ENCODE data around the gene TSPEAR.

The TSPEAR gene

DNA sequence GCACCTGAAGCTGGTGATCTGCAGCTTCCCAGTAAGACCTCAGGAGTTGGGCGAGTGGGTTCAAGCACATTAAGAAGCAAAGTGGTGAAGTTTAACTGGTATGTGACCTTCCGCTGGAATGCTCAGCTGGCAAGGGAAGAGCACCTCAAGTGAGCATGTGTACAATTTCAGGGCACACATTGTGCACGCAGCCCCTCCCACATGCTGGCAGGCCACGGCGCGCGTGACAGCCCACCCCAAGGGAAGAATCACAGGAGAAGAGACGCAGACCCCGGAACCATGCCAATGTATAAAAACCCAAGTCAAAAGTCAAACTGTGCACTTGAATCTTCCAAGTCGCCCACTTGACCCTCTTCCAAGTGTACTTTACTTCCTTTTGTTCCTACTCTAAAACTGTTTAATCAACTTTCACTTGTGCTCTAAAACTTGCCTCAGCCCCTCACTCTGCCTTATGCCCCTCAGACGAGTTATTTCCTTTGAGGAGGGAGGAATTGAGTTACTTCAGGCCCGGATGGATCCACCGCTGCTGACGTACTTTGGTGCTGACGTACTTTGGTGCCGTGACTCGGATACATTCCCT is 236.0 kb downstream of the TSPEAR start:
- Histone ChIP-seq H3K27ac (ENCODE audit: low read depth, low read length, poor library complexity, severe bottlenecking) (no peak overlapping the region), H3K27me3 (ENCODE audit: insufficient read depth, low read length) (peaks cover 5% of the 10 kb centered on the region; the same call in 1 of the 2 replicates), H3K9me3 (ENCODE audit: low read length) (no peaks in the 10 kb centered on the region), H3F3A (ENCODE audit: insufficient read depth, low read length) (no peaks in the 10 kb centered on the region), H3K4me1 (ENCODE audit: insufficient read depth, low read length, severe bottlenecking) (no peaks in the 10 kb centered on the region), H3K79me2 (ENCODE audit: insufficient read depth, low read length) (no peaks in the 10 kb centered on the region), H3K4me3 (ENCODE audit: low read depth, low read length, poor library complexity, severe bottlenecking) (no peak overlapping the region), H2AFZ (ENCODE audit: low read length) (no peak overlapping the region), H3K9me2 (ENCODE audit: low read depth, low read length) (no peaks in the 10 kb centered on the region), H4K20me1 (ENCODE audit: insufficient read depth, low read length) (no peaks in the 10 kb centered on the region), H3K36me3 (ENCODE audit: insufficient read depth, low read length) (no peaks in the 10 kb centered on the region), H3K4me2 (ENCODE audit: low read length) (no peak overlapping the region), H3K9ac (ENCODE audit: low read length) (no peak overlapping the region)
- TF ChIP-seq, protein P1, sequence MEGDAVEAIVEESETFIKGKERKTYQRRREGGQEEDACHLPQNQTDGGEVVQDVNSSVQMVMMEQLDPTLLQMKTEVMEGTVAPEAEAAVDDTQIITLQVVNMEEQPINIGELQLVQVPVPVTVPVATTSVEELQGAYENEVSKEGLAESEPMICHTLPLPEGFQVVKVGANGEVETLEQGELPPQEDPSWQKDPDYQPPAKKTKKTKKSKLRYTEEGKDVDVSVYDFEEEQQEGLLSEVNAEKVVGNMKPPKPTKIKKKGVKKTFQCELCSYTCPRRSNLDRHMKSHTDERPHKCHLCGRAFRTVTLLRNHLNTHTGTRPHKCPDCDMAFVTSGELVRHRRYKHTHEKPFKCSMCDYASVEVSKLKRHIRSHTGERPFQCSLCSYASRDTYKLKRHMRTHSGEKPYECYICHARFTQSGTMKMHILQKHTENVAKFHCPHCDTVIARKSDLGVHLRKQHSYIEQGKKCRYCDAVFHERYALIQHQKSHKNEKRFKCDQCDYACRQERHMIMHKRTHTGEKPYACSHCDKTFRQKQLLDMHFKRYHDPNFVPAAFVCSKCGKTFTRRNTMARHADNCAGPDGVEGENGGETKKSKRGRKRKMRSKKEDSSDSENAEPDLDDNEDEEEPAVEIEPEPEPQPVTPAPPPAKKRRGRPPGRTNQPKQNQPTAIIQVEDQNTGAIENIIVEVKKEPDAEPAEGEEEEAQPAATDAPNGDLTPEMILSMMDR (IDR thresholded peaks at IDR 0.05; ENCODE audit: low read length): no peak
- TF ChIP-seq EZH2 (IDR thresholded peaks at IDR 0.05; ENCODE audit: borderline replicate concordance, low read length): no peak

- no peak overlapping the region for H3K27ac ChIP-seq (ENCODE audit: low read depth, low read length, poor library complexity, severe bottlenecking)
- H3K4me1 ChIP-seq (ENCODE audit: insufficient read depth, low read length, severe bottlenecking): no peaks in the 10 kb centered on the region
- no peak overlapping the region for H3K9ac ChIP-seq (ENCODE audit: low read length)
- TF ChIP-seq, protein P1 (IDR thresholded peaks at IDR 0.05; ENCODE audit: low read length): no peak
- TF ChIP-seq EZH2 (IDR thresholded peaks at IDR 0.05; ENCODE audit: borderline replicate concordance, low read length): no peak
- no peaks in the 10 kb centered on the region for H3K9me2 ChIP-seq (ENCODE audit: low read depth, low read length)
- no peaks in the 10 kb centered on the region for H3K79me2 ChIP-seq (ENCODE audit: insufficient read depth, low read length)
- no peaks in the 10 kb centered on the region for H3K9me3 ChIP-seq (ENCODE audit: low read length)
- H3K27me3 ChIP-seq (ENCODE audit: insufficient read depth, low read length): peaks cover 5% of the 10 kb centered on the region; the same call in 1 of the 2 replicates
- H3K36me3 ChIP-seq (ENCODE audit: insufficient read depth, low read length): no peaks in the 10 kb centered on the region
- H4K20me1 ChIP-seq (ENCODE audit: insufficient read depth, low read length): no peaks in the 10 kb centered on the region
- no peak overlapping the region for H3K4me3 ChIP-seq (ENCODE audit: low read depth, low read length, poor library complexity, severe bottlenecking)
- H2AFZ ChIP-seq (ENCODE audit: low read length): no peak overlapping the region
- no peak overlapping the region for H3K4me2 ChIP-seq (ENCODE audit: low read length)
- no peaks in the 10 kb centered on the region for H3F3A ChIP-seq (ENCODE audit: insufficient read depth, low read length)
Measured at GRCh38 chr21:44473915-44474555, 237.3 kb downstream of the TSPEAR start.

- Histone ChIP-seq H3K4me1 (ENCODE audit: insufficient read depth, low read length, severe bottlenecking) (no peaks in the 10 kb centered on the region), H3K4me3 (ENCODE audit: low read depth, low read length, poor library complexity, severe bottlenecking) (no peak overlapping the region), H3K9me3 (ENCODE audit: low read length) (no peaks in the 10 kb centered on the region), H3K4me2 (ENCODE audit: low read length) (no peak overlapping the region), H3K79me2 (ENCODE audit: insufficient read depth, low read length) (no peaks in the 10 kb centered on the region), H3K36me3 (ENCODE audit: insufficient read depth, low read length) (no peaks in the 10 kb centered on the region), H3K27me3 (ENCODE audit: insufficient read depth, low read length) (peaks cover 5% of the 10 kb centered on the region; the same call in 1 of the 2 replicates), H3K9me2 (ENCODE audit: low read depth, low read length) (no peaks in the 10 kb centered on the region), H3F3A (ENCODE audit: insufficient read depth, low read length) (no peaks in the 10 kb centered on the region), H4K20me1 (ENCODE audit: insufficient read depth, low read length) (no peaks in the 10 kb centered on the region), H2AFZ (ENCODE audit: low read length) (no peak overlapping the region), H3K27ac (ENCODE audit: low read depth, low read length, poor library complexity, severe bottlenecking) (no peak overlapping the region), H3K9ac (ENCODE audit: low read length) (no peak overlapping the region)
- no peak for TF ChIP-seq EZH2 (IDR thresholded peaks at IDR 0.05; ENCODE audit: borderline replicate concordance, low read length)
- TF ChIP-seq, protein P1 (IDR thresholded peaks at IDR 0.05; ENCODE audit: low read length): no peak
Measured at GRCh38 chr21:44471996-44472395, 239.4 kb downstream of the TSPEAR start.
